Measurements from ENCODE around the gene IQCE. TPM values are rescaled to one million over a fixed set of nuclear protein-coding genes. Genes with fewer than 3 reads are reported as not detected.

Gene IQCE
- total and polyA plus RNA-seq, 2 donors (not counting 1 experiment from before 2014, with no cell fraction given) = 5.3 to 8.3 TPM

GRCh38 chr7:2512713-2513112, 46.1 kb upstream of the IQCE start:
- Histone ChIP-seq H3K9ac (ENCODE audit: insufficient read depth, low read length) (no peak overlapping the region), H3K9me3 (ENCODE audit: control insufficient read depth, insufficient read depth, low read depth, low read length) (no peaks in the 10 kb centered on the region), H3K4me3 (replicated peaks in 1 of 4; ENCODE audit: control extremely low read depth in 1 of 4, insufficient read depth in 1 of 4, low read depth in 3 of 4, low read length in 4 of 4) (no peak overlapping the region), H3K36me3 (ENCODE audit: control insufficient read depth, insufficient read depth, low read length) (no peaks in the 10 kb centered on the region), H3K27me3 (ENCODE audit: control insufficient read depth, insufficient read depth, low read length) (peaks cover 2% of the 10 kb centered on the region), H3K4me2 (ENCODE audit: extremely low read depth, insufficient read depth, low read length) (no peak overlapping the region), H3K27ac (ENCODE audit: insufficient read depth, low read length) (no peak overlapping the region), H3K79me2 (ENCODE audit: control insufficient read depth, insufficient read depth, low read length) (no peaks in the 10 kb centered on the region), H4K20me1 (ENCODE audit: control insufficient read depth, extremely low read depth, insufficient read depth, low read length) (no peaks in the 10 kb centered on the region), H2AFZ (ENCODE audit: low read length) (no peak overlapping the region), H3K4me1 (ENCODE audit: control insufficient read depth, extremely low read depth, insufficient read depth, low read length) (peaks cover 21% of the 10 kb centered on the region)
- no peak for DNase-seq (ENCODE audit: low read depth in 2 of 2)
- TF ChIP-seq EZH2 (IDR thresholded peaks at IDR 0.05; ENCODE audit: low read length, missing control alignments) (no peak), CTCF (conservative IDR thresholded peaks at IDR 0.05 in 1 of 2, IDR thresholded peaks at IDR 0.05 in 1 of 2; ENCODE audit: low read depth in 1 of 2, low read length in 2 of 2) (no peak)

GRCh38 chr7:2513702-2514101, 45.1 kb upstream of the IQCE start:
- Histone ChIP-seq H4K20me1 (ENCODE audit: control insufficient read depth, extremely low read depth, insufficient read depth, low read length) (no peaks in the 10 kb centered on the region), H3K27me3 (ENCODE audit: control insufficient read depth, insufficient read depth, low read length) (peaks cover 2% of the 10 kb centered on the region), H3K4me3 (replicated peaks in 1 of 4; ENCODE audit: control extremely low read depth in 1 of 4, insufficient read depth in 1 of 4, low read depth in 3 of 4, low read length in 4 of 4) (no peak overlapping the region), H3K9ac (ENCODE audit: insufficient read depth, low read length) (no peak overlapping the region), H3K4me1 (ENCODE audit: control insufficient read depth, extremely low read depth, insufficient read depth, low read length) (peaks cover 24% of the 10 kb centered on the region), H3K9me3 (ENCODE audit: control insufficient read depth, insufficient read depth, low read depth, low read length) (no peaks in the 10 kb centered on the region), H3K4me2 (ENCODE audit: extremely low read depth, insufficient read depth, low read length) (no peak overlapping the region), H3K36me3 (ENCODE audit: control insufficient read depth, insufficient read depth, low read length) (no peaks in the 10 kb centered on the region), H3K27ac (ENCODE audit: insufficient read depth, low read length) (no peak overlapping the region), H2AFZ (ENCODE audit: low read length) (no peak overlapping the region), H3K79me2 (ENCODE audit: control insufficient read depth, insufficient read depth, low read length) (no peaks in the 10 kb centered on the region)
- no peak for DNase-seq (ENCODE audit: low read depth in 2 of 2)
- no peak for TF ChIP-seq EZH2 (IDR thresholded peaks at IDR 0.05; ENCODE audit: low read length, missing control alignments)
- no peak for TF ChIP-seq CTCF (conservative IDR thresholded peaks at IDR 0.05 in 1 of 2, IDR thresholded peaks at IDR 0.05 in 1 of 2; ENCODE audit: low read depth in 1 of 2, low read length in 2 of 2)

GRCh38 chr7:2514473-2515423, 44.0 kb upstream of the IQCE start:
- no peaks in the 10 kb centered on the region for H3K36me3 ChIP-seq (ENCODE audit: control insufficient read depth, insufficient read depth, low read length)
- H3K79me2 ChIP-seq (ENCODE audit: control insufficient read depth, insufficient read depth, low read length) = no peaks in the 10 kb centered on the region
- peaks cover 2% of the 10 kb centered on the region for H3K27me3 ChIP-seq (ENCODE audit: control insufficient read depth, insufficient read depth, low read length)
- no peaks in the 10 kb centered on the region for H3K9me3 ChIP-seq (ENCODE audit: control insufficient read depth, insufficient read depth, low read depth, low read length)
- no peaks in the 10 kb centered on the region for H4K20me1 ChIP-seq (ENCODE audit: control insufficient read depth, extremely low read depth, insufficient read depth, low read length)
- no peak for DNase-seq (ENCODE audit: low read depth in 2 of 2)
- H3K4me2 ChIP-seq (ENCODE audit: extremely low read depth, insufficient read depth, low read length) = no peak overlapping the region
- H3K4me3 ChIP-seq (replicated peaks in 1 of 4; ENCODE audit: control extremely low read depth in 1 of 4, insufficient read depth in 1 of 4, low read depth in 3 of 4, low read length in 4 of 4) = no peak overlapping the region
- no peak overlapping the region for H2AFZ ChIP-seq (ENCODE audit: low read length)
- no peak overlapping the region for H3K27ac ChIP-seq (ENCODE audit: insufficient read depth, low read length)
- H3K9ac ChIP-seq (ENCODE audit: insufficient read depth, low read length) = no peak overlapping the region
- peaks cover 27% of the 10 kb centered on the region for H3K4me1 ChIP-seq (ENCODE audit: control insufficient read depth, extremely low read depth, insufficient read depth, low read length)
- TF ChIP-seq EZH2 (IDR thresholded peaks at IDR 0.05; ENCODE audit: low read length, missing control alignments) (no peak), CTCF (conservative IDR thresholded peaks at IDR 0.05 in 1 of 2, IDR thresholded peaks at IDR 0.05 in 1 of 2; ENCODE audit: low read depth in 1 of 2, low read length in 2 of 2) (no peak)
